Stimulated activated CD8-positive, alpha-beta memory T cell treated with anti-CD3 and anti-CD28 coated beads, Interleukin-12 subunit alpha, Interleukin-12 subunit beta, amount 100 ng/mL, for 24 hours (primary cell): ENCODE data around the gene BCAR3.

Experiments
- DNase-seq: peaks from one replicate; pipeline ENCODE4 v3.0.0-alpha.2; 2020; ENCODE audit errors: extremely low read depth

Gene BCAR3

GRCh38 chr1:93638981-93639380 is 42.7 kb downstream of the BCAR3 start:
- DNase-seq: no peak

GRCh38 chr1:93638307-93638847 is 43.3 kb downstream of the BCAR3 start:
- no peak for DNase-seq

GRCh38 chr1:93636712-93637111 is 44.9 kb downstream of the BCAR3 start:
- no peak for DNase-seq

- DNase-seq: no peak
Observed at GRCh38 chr1:93635614-93636543, 45.8 kb downstream of the BCAR3 start.

- no peak for DNase-seq
Observed at GRCh38 chr1:93633313-93633712, 48.3 kb downstream of the BCAR3 start.

- DNase-seq: no peak
Observed at GRCh38 chr1:93631626-93632365, 49.8 kb downstream of the BCAR3 start.

GRCh38 chr1:93630168-93630567 is 51.5 kb downstream of the BCAR3 start:
- DNase-seq: no peak

GRCh38 chr1:93629101-93630059 is 52.3 kb downstream of the BCAR3 start:
- DNase-seq: no peak

- no peak for DNase-seq
Observed at GRCh38 chr1:93628681-93629080, 53.0 kb downstream of the BCAR3 start.

GRCh38 chr1:93625582-93626327 is 55.9 kb downstream of the BCAR3 start:
- no peak for DNase-seq

GRCh38 chr1:93623875-93624274 is 57.8 kb downstream of the BCAR3 start:
- no peak for DNase-seq

GRCh38 chr1:93623436-93623835 is 58.2 kb downstream of the BCAR3 start:
- no peak for DNase-seq

GRCh38 chr1:93621246-93621645 is 60.4 kb downstream of the BCAR3 start:
- no peak for DNase-seq

- no peak for DNase-seq
Observed at GRCh38 chr1:93620841-93621210, 60.8 kb downstream of the BCAR3 start.

- DNase-seq: no peak
Observed at GRCh38 chr1:93620172-93620840, 61.3 kb downstream of the BCAR3 start.

GRCh38 chr1:93619507-93620171 is 62.0 kb downstream of the BCAR3 start:
- no peak for DNase-seq

GRCh38 chr1:93617670-93618499 is 63.8 kb downstream of the BCAR3 start:
- no peak for DNase-seq

- no peak for DNase-seq
Observed at GRCh38 chr1:93616996-93617669, 64.5 kb downstream of the BCAR3 start.
